Measurements from ENCODE around the gene C20orf202.

GRCh38 chr20:1165521-1165920 is 37.7 kb upstream of the C20orf202 start:
- TF ChIP-seq CTCF (conservative IDR thresholded peaks at IDR 0.05 in 1 of 2, IDR thresholded peaks at IDR 0.05 in 1 of 2; ENCODE audit: extremely low read depth in 1 of 2, insufficient read depth in 1 of 2, low read depth in 1 of 2, low read length in 2 of 2) (no peak), EZH2 (IDR thresholded peaks at IDR 0.05; ENCODE audit: borderline replicate concordance, low read length) (no peak)
